SK-N-SH (cell line): ENCODE measurements around the gene HSPA12A. TPM values are rescaled to one million over a fixed set of nuclear protein-coding genes. Genes with fewer than 3 reads are reported as not detected.

Experiments
- CTCF ChIA-PET: fragments of 300-600, 350-600 bp; formaldehyde crosslinking; extraction: SDS; loops from one replicate; lab custom pipeline; 2021; lab: Yijun Ruan, JAX
- POLR2A ChIA-PET: fragments of 350-600 bp; sonication (Branson Sonifier 250); formaldehyde crosslinking; extraction: SDS; loops from one replicate; lab custom pipeline; 2020; ENCODE audit warnings: antibody characterized with exemption, inconsistent platforms; lab: Yijun Ruan, JAX
- DNase-seq: peaks from one replicate; pipeline ENCODE4 v3.0.0; 2012
- H2AFZ ChIP-seq: fragments of 200-600 bp; sonication (generic); 2 replicates; pipeline ENCODE4 v1.8.1; 2016; ENCODE audit warnings: antibody characterized with exemption, mild to moderate bottlenecking, low read depth
- H3F3A ChIP-seq: fragments of 200-600 bp; sonication (generic); replicated peaks from 2 replicates; pipeline ENCODE3; 2016; ENCODE audit warnings: antibody characterized with exemption, mild to moderate bottlenecking; ENCODE audit not compliant: insufficient read depth
- H3K27ac ChIP-seq, 2 experiments: fragments of 200-500 bp in 1 of 2; fragments of 200-600 bp in 1 of 2; sonication (Bioruptor generic) in 1 of 2; sonication (generic), shearing (Covaris generic) in 1 of 2; 2 replicates each; pipeline versions ENCODE4 v1.5.1 to v1.6.1; 2014 to 2016; ENCODE audit warnings: low read depth in 2 of 2, inconsistent platforms in 1 of 2, low read length in 1 of 2, mild to moderate bottlenecking in 1 of 2, mixed read lengths in 1 of 2
- H3K27me3 ChIP-seq: fragments of 200-600 bp; sonication (generic), shearing (Covaris generic); 2 replicates; pipeline ENCODE4 v1.6.1; 2016; ENCODE audit warnings: mixed run types; ENCODE audit not compliant: insufficient read depth
- H3K36me3 ChIP-seq, 2 experiments: fragments of 200-500 bp in 1 of 2; fragments of 200-600 bp in 1 of 2; sonication (Bioruptor generic) in 1 of 2; sonication (generic) in 1 of 2; replicated peaks in 1 of 2; 2 replicates each; pipeline versions ENCODE3 to v1.5.1; 2014 to 2016; ENCODE audit warnings: low read length in 1 of 2, mild to moderate bottlenecking in 1 of 2; ENCODE audit not compliant: insufficient read depth in 2 of 2, control insufficient read depth in 1 of 2
- H3K4me1 ChIP-seq, 2 experiments: fragments of 200-500 bp in 1 of 2; fragments of 200-600 bp in 1 of 2; sonication (Bioruptor generic) in 1 of 2; sonication (generic), shearing (Covaris generic) in 1 of 2; 2 replicates each; pipeline versions ENCODE4 v1.5.1 to v1.6.1; 2014 to 2016; ENCODE audit warnings: low read depth in 1 of 2, low read length in 1 of 2, mixed run types in 1 of 2; ENCODE audit not compliant: insufficient read depth in 2 of 2, control insufficient read depth in 1 of 2
- H3K4me2 ChIP-seq: fragments of 200-600 bp; sonication (generic), shearing (Covaris generic); 2 replicates; pipeline ENCODE4 v1.6.1; 2017; ENCODE audit warnings: mixed run types
- H3K4me3 ChIP-seq, 2 experiments: fragments of 200-500 bp in 1 of 2; fragments of 200-600 bp in 1 of 2; sonication (Bioruptor generic) in 1 of 2; sonication (generic), shearing (Covaris generic) in 1 of 2; 2 replicates each; pipeline versions ENCODE4 v1.5.1 to v1.8.1; 2014 to 2016; ENCODE audit warnings: low read depth in 2 of 2, inconsistent platforms in 1 of 2, low read length in 1 of 2, mild to moderate bottlenecking in 1 of 2, mixed read lengths in 1 of 2, moderate library complexity in 1 of 2
- H3K79me2 ChIP-seq: fragments of 200-600 bp; sonication (generic); 2 replicates; pipeline ENCODE4 v1.8.1; 2017; ENCODE audit warnings: mild to moderate bottlenecking; ENCODE audit not compliant: insufficient read depth
- H3K9ac ChIP-seq: fragments of 200-600 bp; sonication (generic); 2 replicates; pipeline ENCODE4 v1.6.1; 2017; ENCODE audit warnings: mixed run types
- H3K9me2 ChIP-seq: fragments of 200-600 bp; sonication (generic); 2 replicates; pipeline ENCODE4 v1.6.1; 2017; ENCODE audit warnings: mixed run types
- H3K9me3 ChIP-seq: fragments of 200-600 bp; sonication (generic); 2 replicates; pipeline ENCODE4 v1.6.1; 2017; ENCODE audit warnings: mixed run types, mild to moderate bottlenecking, moderate library complexity
- H4K20me1 ChIP-seq: fragments of 200-600 bp; sonication (generic); 2 replicates; pipeline ENCODE4 v1.6.1; 2017; ENCODE audit warnings: mild to moderate bottlenecking, mixed run types; ENCODE audit not compliant: insufficient read depth
- ELF1 ChIP-seq: IDR thresholded peaks from 2 replicates; pipeline ENCODE4 v1.4.0; 2012
- FOSL2 ChIP-seq: IDR thresholded peaks from 2 replicates; pipeline ENCODE4 v1.4.0; 2012; ENCODE audit warnings: low read depth, mild to moderate bottlenecking, moderate library complexity, borderline replicate concordance
- FOXM1 ChIP-seq: IDR thresholded peaks from 2 replicates; pipeline ENCODE4 v1.4.0; 2012; ENCODE audit warnings: low read depth, mild to moderate bottlenecking
- GABPA ChIP-seq: IDR thresholded peaks from 2 replicates; pipeline ENCODE4 v1.4.0; 2012; ENCODE audit warnings: low read depth, mild to moderate bottlenecking
- MEF2A ChIP-seq: IDR thresholded peaks from 2 replicates; pipeline ENCODE4 v1.4.0; 2012; ENCODE audit warnings: low read depth, borderline replicate concordance
- NRF1 ChIP-seq: IDR thresholded peaks from 2 replicates; pipeline ENCODE4 v1.6.1; 2012; ENCODE audit warnings: low read depth, mild to moderate bottlenecking, low read length
- RCOR1 ChIP-seq: fragments of 150-350 bp; IDR thresholded peaks from 2 replicates; pipeline ENCODE4 v1.6.1; 2017; ENCODE audit warnings: antibody characterized with exemption, low read length
- TCF12 ChIP-seq: IDR thresholded peaks from 2 replicates; pipeline ENCODE4 v1.4.0; 2012
- USF1 ChIP-seq: IDR thresholded peaks from 2 replicates; pipeline ENCODE4 v1.4.0; 2012; ENCODE audit warnings: low read depth, borderline replicate concordance
- YY1 ChIP-seq: IDR thresholded peaks from 2 replicates; pipeline ENCODE4 v1.4.0; 2012; ENCODE audit warnings: low read depth, mild to moderate bottlenecking
- WGBS: methylation state at CpG from one replicate; pipeline ENCODE4 v1.1.6; 2017; ENCODE audit warnings: low lambda C conversion rate; 5-methylcytosine and 5-hydroxymethylcytosine counted together
- polyA plus RNA-seq, 3 experiments: library from polyadenylated mRNA; depleted of rRNA; stranded (reverse); fragments of >200 nt; gene quantifications; 2 replicates each; pipeline ENCODE4 v1.2.3, GENCODE V29; 2012
- TF ChIP-seq, protein P1 (sequence below): fragments of 200-600 bp; sonication (generic); IDR thresholded peaks from 2 replicates; pipeline ENCODE4 v1.6.1; 2017; ENCODE audit warnings: antibody characterized with exemption, mild to moderate bottlenecking, moderate library complexity
- TF ChIP-seq, protein P2 (sequence below): IDR thresholded peaks from 2 replicates; pipeline ENCODE4 v1.4.0; 2012; ENCODE audit warnings: low read depth, borderline replicate concordance

Gene HSPA12A
- polyA plus RNA-seq, 1 of the 3 experiments (the other 2 are of a cell fraction), result 2.9 TPM

DNA sequence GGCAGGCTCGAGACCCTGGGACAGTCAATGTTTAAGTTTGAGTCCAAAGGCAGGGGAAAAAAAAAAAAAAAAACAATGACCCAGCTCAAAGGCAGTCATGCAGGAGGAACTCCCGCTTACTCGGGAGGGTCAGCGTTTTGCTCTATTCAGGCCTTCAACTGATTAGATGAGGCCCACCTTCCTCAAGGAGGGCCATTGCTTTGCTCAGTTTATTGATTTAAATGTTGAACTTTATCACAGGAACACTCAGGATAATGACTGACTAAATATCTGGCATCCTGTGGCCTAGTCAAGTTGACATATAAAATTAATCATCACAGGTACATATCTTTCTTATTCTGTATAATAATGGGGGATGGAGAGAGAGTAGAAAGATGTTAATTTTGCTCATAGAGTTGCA, 52.6 kb downstream of the HSPA12A start:
- H3K4me3 ChIP-seq, result no peak overlapping the region
- no peak overlapping the region for H3K27ac ChIP-seq
- no peaks in the 10 kb centered on the region for H4K20me1 ChIP-seq
- peaks cover 5 to 6% of the 10 kb centered on the region in 2 experiments; a peak in 1 of 4 replicates for H3K4me1 ChIP-seq
- no peak overlapping the region for H2AFZ ChIP-seq
- no peaks in the 10 kb centered on the region for H3K79me2 ChIP-seq
- no peaks in the 10 kb centered on the region for H3K27me3 ChIP-seq
- H3F3A ChIP-seq, result no peaks in the 10 kb centered on the region
- DNase-seq, result no peak
- no peaks in the 10 kb centered on the region for H3K9me3 ChIP-seq
- H3K9me2 ChIP-seq, result no peaks in the 10 kb centered on the region
- H3K36me3 ChIP-seq, result no peaks in the 10 kb centered on the region
- no peak overlapping the region for H3K4me2 ChIP-seq
- ChIA-PET CTCF (interaction anchor here (0.7 to 9.2 kb wide), 7 partner anchors 10 to 485 kb away, joined by 3 to 218 read pairs (median 3); no protein-coding TSS in a partner anchor), POLR2A (no interaction called here)
- WGBS, result 89% methylated on average over 4 of the region's 4 CpGs
- no peak overlapping the region for H3K9ac ChIP-seq
- TF ChIP-seq TCF12 (no peak), FOSL2 (no peak), NRF1 (no peak), YY1 (no peak), RCOR1 (no peak), GABPA (no peak), FOXM1 (no peak)
- TF ChIP-seq, protein P1, sequence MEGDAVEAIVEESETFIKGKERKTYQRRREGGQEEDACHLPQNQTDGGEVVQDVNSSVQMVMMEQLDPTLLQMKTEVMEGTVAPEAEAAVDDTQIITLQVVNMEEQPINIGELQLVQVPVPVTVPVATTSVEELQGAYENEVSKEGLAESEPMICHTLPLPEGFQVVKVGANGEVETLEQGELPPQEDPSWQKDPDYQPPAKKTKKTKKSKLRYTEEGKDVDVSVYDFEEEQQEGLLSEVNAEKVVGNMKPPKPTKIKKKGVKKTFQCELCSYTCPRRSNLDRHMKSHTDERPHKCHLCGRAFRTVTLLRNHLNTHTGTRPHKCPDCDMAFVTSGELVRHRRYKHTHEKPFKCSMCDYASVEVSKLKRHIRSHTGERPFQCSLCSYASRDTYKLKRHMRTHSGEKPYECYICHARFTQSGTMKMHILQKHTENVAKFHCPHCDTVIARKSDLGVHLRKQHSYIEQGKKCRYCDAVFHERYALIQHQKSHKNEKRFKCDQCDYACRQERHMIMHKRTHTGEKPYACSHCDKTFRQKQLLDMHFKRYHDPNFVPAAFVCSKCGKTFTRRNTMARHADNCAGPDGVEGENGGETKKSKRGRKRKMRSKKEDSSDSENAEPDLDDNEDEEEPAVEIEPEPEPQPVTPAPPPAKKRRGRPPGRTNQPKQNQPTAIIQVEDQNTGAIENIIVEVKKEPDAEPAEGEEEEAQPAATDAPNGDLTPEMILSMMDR, result no peak
- TF ChIP-seq, protein P2, sequence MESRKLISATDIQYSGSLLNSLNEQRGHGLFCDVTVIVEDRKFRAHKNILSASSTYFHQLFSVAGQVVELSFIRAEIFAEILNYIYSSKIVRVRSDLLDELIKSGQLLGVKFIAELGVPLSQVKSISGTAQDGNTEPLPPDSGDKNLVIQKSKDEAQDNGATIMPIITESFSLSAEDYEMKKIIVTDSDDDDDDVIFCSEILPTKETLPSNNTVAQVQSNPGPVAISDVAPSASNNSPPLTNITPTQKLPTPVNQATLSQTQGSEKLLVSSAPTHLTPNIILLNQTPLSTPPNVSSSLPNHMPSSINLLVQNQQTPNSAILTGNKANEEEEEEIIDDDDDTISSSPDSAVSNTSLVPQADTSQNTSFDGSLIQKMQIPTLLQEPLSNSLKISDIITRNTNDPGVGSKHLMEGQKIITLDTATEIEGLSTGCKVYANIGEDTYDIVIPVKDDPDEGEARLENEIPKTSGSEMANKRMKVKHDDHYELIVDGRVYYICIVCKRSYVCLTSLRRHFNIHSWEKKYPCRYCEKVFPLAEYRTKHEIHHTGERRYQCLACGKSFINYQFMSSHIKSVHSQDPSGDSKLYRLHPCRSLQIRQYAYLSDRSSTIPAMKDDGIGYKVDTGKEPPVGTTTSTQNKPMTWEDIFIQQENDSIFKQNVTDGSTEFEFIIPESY, result no peak

GRCh38 chr10:116688741-116689495, 53.4 kb downstream of the HSPA12A start:
- no peaks in the 10 kb centered on the region for H4K20me1 ChIP-seq
- no peaks in the 10 kb centered on the region for H3K36me3 ChIP-seq
- H3K27me3 ChIP-seq, result no peaks in the 10 kb centered on the region
- no peak overlapping the region for H3K9ac ChIP-seq
- H3K9me2 ChIP-seq, result no peaks in the 10 kb centered on the region
- H3K4me3 ChIP-seq, result no peak overlapping the region
- TF ChIP-seq USF1 (no peak), ELF1 (no peak), MEF2A (no peak)
- H3F3A ChIP-seq, result no peaks in the 10 kb centered on the region
- H3K27ac ChIP-seq, result no peak overlapping the region
- WGBS, result 87% methylated on average over 7 of the region's 7 CpGs
- no peaks in the 10 kb centered on the region for H3K9me3 ChIP-seq
- H3K4me1 ChIP-seq, result peaks cover 5 to 6% of the 10 kb centered on the region in 2 experiments; a peak in 1 of 4 replicates
- DNase-seq, result no peak
- H2AFZ ChIP-seq, result no peak overlapping the region
- ChIA-PET CTCF (interaction anchor here (0.6 to 9.2 kb wide), 9 partner anchors 34 to 486 kb away, joined by 3 to 218 read pairs (median 3); partner anchors contain the start of gene HSPA12A), POLR2A (no interaction called here)
- H3K79me2 ChIP-seq, result no peaks in the 10 kb centered on the region
- H3K4me2 ChIP-seq, result no peak overlapping the region
